Stimulated activated CD4-positive, alpha-beta T cell treated with anti-CD3 and anti-CD28 coated beads, Interleukin-12 subunit alpha, Interleukin-12 subunit beta, amount 100 ng/mL, for 48 hours (primary cell): ENCODE results near the gene CYP3A7.
"Not testable (repeated sequence)": the region's sequence is repeated elsewhere in the genome, so short reads cannot be mapped to it uniquely, and the experiment has no call there.

Source experiments
- DNase-seq, 3 donors: peaks; one replicate each; pipeline ENCODE4 v3.0.0-alpha.2; 2020; ENCODE audit warnings: low read depth in 2 of 3, low spot score in 1 of 3

CYP3A7 gene

GRCh38 chr7:99742737-99743394, 7.9 kb upstream of the CYP3A7 start:
- DNase-seq = no peak

- no peak for DNase-seq
Observed at GRCh38 chr7:99741441-99741795, 6.4 kb upstream of the CYP3A7 start.

- DNase-seq = no peak
Observed at GRCh38 chr7:99740573-99741440, 5.8 kb upstream of the CYP3A7 start.

GRCh38 chr7:99739699-99740572, 4.9 kb upstream of the CYP3A7 start:
- DNase-seq = no peak

- DNase-seq = no peak
Observed at GRCh38 chr7:99737726-99738125, 2.7 kb upstream of the CYP3A7 start.

- DNase-seq = not testable (repeated sequence)
Observed at GRCh38 chr7:99736667-99737066, 1.7 kb upstream of the CYP3A7 start.

GRCh38 chr7:99733448-99733847, 1.5 kb downstream of the CYP3A7 start:
- DNase-seq = no peak

- no peak for DNase-seq
Observed at GRCh38 chr7:99733003-99733402, 2.0 kb downstream of the CYP3A7 start.

- no peak for DNase-seq
Observed at GRCh38 chr7:99731638-99732374, 3.2 kb downstream of the CYP3A7 start.

- no peak for DNase-seq
Observed at GRCh38 chr7:99730992-99731391, 4.0 kb downstream of the CYP3A7 start.

GRCh38 chr7:99730238-99730810, 4.7 kb downstream of the CYP3A7 start:
- DNase-seq = no peak

GRCh38 chr7:99729486-99730237, 5.3 kb downstream of the CYP3A7 start:
- no peak for DNase-seq

GRCh38 chr7:99728615-99729014, 6.4 kb downstream of the CYP3A7 start:
- no peak for DNase-seq

GRCh38 chr7:99723201-99723600, 11.8 kb downstream of the CYP3A7 start:
- not testable (repeated sequence) for DNase-seq

GRCh38 chr7:99720800-99721595, 14.0 kb downstream of the CYP3A7 start:
- DNase-seq = no peak

GRCh38 chr7:99719996-99720769, 14.8 kb downstream of the CYP3A7 start:
- no peak for DNase-seq

GRCh38 chr7:99713995-99714570, 20.9 kb downstream of the CYP3A7 start:
- DNase-seq = no peak
